Right lung (tissue), 5 donors: ENCODE results near the gene ARID5B. TPM values are rescaled to one million over a fixed set of nuclear protein-coding genes. Genes with fewer than 3 reads are reported as not detected.

Source experiments
- DNase-seq, 2 donors: peaks; one replicate each; pipeline ENCODE4 v3.0.0-alpha.2; 2013
- polyA plus RNA-seq, 5 donors: library from polyadenylated mRNA; unstranded; fragments of 120-200 nt; gene quantifications; one replicate each; pipeline versions ENCODE4 v1.2.1 to v1.2.3, GENCODE V29; 2013; ENCODE audit warnings: inconsistent platforms in 1 of 5, low replicate concordance in 1 of 5; ENCODE audit not compliant: insufficient read length in 5 of 5, insufficient read depth in 1 of 5

The ARID5B gene
- polyA plus RNA-seq, 5 donors = 27.9 to 49.2 (median 43.8) TPM

GRCh38 chr10:62029401-62029800, 127.9 kb downstream of the ARID5B start:
- no peak for DNase-seq

GRCh38 chr10:62031507-62031906, 130.0 kb downstream of the ARID5B start:
- DNase-seq = no peak

- no peak for DNase-seq
Observed at GRCh38 chr10:62033125-62033524, 131.6 kb downstream of the ARID5B start.

- DNase-seq = no peak
Observed at GRCh38 chr10:62034096-62034640, 132.7 kb downstream of the ARID5B start.

- no peak for DNase-seq
Observed at GRCh38 chr10:62036186-62037081, 134.9 kb downstream of the ARID5B start.

GRCh38 chr10:62037166-62037831, 135.8 kb downstream of the ARID5B start:
- no peak for DNase-seq

- no peak for DNase-seq
Observed at GRCh38 chr10:62037890-62038608, 136.6 kb downstream of the ARID5B start.

GRCh38 chr10:62038609-62039190, 137.2 kb downstream of the ARID5B start:
- DNase-seq = peak in 1 of 2 donors; percentile 70

GRCh38 chr10:62039954-62040353, 138.5 kb downstream of the ARID5B start:
- DNase-seq = no peak

GRCh38 chr10:62040881-62041280, 139.4 kb downstream of the ARID5B start:
- no peak for DNase-seq

GRCh38 chr10:62043421-62044021, 142.0 kb downstream of the ARID5B start:
- DNase-seq = no peak

GRCh38 chr10:62044566-62044965, 143.1 kb downstream of the ARID5B start:
- DNase-seq = no peak

- DNase-seq = no peak
Observed at GRCh38 chr10:62045765-62046521, 144.4 kb downstream of the ARID5B start.

GRCh38 chr10:62046522-62047227, 145.2 kb downstream of the ARID5B start:
- no peak for DNase-seq

- DNase-seq = no peak
Observed at GRCh38 chr10:62047228-62047892, 145.9 kb downstream of the ARID5B start.

- no peak for DNase-seq
Observed at GRCh38 chr10:62047960-62048383, 146.5 kb downstream of the ARID5B start.

- DNase-seq = no peak
Observed at GRCh38 chr10:62048470-62048869, 147.0 kb downstream of the ARID5B start.

GRCh38 chr10:62048919-62049623, 147.6 kb downstream of the ARID5B start:
- peak; percentile 80 to 83 for DNase-seq
